ENCODE results near the gene BLMH.
A peak's percentile ranks its signal among the peaks of the same experiment; 100 is the strongest.

Gene BLMH

DNA sequence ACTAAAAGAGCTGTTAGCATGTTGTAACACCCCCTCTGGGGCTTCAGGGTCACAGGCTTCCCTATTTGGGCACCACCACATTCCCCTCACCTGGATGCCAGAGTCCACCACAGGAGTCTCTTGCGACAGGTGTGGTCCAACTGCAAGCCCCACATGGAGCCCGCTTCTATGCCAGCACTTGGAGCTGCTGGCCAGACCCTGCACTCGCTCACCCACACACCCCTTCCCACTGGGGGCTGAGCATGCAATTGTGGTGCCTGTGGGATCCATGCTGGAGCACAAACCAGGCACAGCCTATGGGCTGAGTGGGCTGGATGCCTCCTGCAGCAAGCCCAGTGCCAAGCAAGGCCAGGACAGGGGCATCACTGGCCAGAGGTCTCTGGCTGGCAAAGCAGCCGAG is 6.0 kb upstream of the BLMH start:
- in situ Hi-C loops (cut with HindIII; ENCODE audit: low pct_unique_long_range_greater_than_20kb, low sequenced_read_pairs), result no loop called here
- DNase-seq (ENCODE audit: low read depth in 1 of 2, low spot score in 1 of 2), result no peak
- no peak for TF ChIP-seq JUND (IDR thresholded peaks at IDR 0.05; ENCODE audit: low read depth)

- in situ Hi-C loops (cut with HindIII; ENCODE audit: low pct_unique_long_range_greater_than_20kb, low sequenced_read_pairs), result no loop called here
- TF ChIP-seq JUND (IDR thresholded peaks at IDR 0.05; ENCODE audit: low read depth), result no peak
- no peak for DNase-seq (ENCODE audit: low read depth in 1 of 2, low spot score in 1 of 2)
These were observed 4.8 kb upstream of the BLMH start for GRCh38 chr17:30296499-30297080.

DNA sequence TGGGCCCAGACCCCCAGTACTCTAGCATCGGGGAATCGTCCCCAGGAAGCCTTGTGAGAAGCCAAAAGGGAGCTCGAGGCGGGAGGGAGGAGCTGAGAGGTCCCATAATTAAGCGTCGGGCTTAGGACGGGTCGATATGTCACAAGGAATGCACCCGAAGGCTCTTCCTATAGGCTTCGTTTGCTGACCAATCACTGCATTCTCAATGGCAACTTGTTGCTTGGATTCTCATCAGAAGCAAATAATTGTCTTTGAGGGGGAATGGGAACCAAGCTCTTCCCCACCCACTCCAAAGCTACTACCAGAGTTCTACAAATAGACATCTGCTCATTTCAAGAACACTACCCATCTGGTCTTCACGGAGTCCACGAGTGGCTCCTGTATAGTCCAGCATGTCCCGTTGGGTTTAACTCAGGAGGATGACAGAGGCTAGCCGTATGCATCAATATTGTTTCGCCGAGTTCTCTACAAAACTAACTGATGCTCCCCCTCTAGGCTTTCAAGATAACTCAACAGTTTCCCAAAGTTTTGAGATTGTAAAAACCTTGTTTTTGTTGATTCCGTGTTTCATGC is 628 bp upstream of the BLMH start:
- no peak for TF ChIP-seq JUND (IDR thresholded peaks at IDR 0.05; ENCODE audit: low read depth)
- in situ Hi-C loops (cut with HindIII; ENCODE audit: low pct_unique_long_range_greater_than_20kb, low sequenced_read_pairs), result no loop called here
- DNase-seq (ENCODE audit: low read depth in 1 of 2, low spot score in 1 of 2), result peak; percentile 64 to 67

DNA sequence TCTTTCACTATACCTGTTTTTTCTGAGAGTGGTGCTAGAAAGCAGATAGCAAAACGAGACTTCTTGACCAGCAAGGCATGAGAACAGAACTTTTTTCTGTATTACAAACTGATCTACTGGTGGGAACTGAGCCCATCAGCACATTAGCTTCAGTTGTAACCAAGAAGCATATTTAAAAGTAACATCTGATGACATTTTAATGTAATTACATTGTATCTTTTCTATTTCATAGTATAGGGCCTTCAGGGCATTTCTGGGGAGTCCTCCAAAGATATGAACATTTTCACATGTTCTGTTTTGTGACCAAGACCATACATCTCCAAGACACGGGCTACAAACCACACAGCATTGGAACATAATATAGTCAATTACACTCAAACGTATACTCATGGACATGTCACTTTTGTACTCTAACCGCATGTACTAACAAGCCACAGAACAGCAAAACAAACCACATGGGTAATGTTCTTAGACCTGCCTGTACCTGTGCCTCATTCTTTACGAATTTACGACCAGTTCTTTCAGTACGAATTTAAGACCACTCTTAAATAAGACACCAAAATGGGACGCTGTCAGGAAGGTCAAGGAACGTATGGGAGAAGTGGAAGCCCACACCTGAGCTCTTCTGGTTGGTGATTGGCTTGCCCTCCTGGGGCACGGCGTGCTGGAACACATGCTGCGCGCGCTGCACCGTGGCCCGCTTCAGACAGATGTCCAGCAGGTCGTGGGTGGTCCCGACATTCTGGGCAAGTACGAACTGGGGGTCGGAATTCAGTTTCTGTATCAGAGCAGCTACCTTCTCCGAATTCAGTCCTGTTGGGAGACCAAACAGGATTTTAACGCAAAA is 825 bp downstream of the BLMH start:
- peak; percentile 56 to 73 for DNase-seq (ENCODE audit: low read depth in 1 of 2, low spot score in 1 of 2)
- in situ Hi-C loops (cut with HindIII; ENCODE audit: low pct_unique_long_range_greater_than_20kb, low sequenced_read_pairs), result no loop called here
- no peak for TF ChIP-seq JUND (IDR thresholded peaks at IDR 0.05; ENCODE audit: low read depth)

GRCh38 chr17:30290077-30290476 is 1.7 kb downstream of the BLMH start:
- no peak for DNase-seq (ENCODE audit: low read depth in 1 of 2, low spot score in 1 of 2)
- in situ Hi-C loops (cut with HindIII; ENCODE audit: low pct_unique_long_range_greater_than_20kb, low sequenced_read_pairs), result no loop called here
- no peak for TF ChIP-seq JUND (IDR thresholded peaks at IDR 0.05; ENCODE audit: low read depth)

DNA sequence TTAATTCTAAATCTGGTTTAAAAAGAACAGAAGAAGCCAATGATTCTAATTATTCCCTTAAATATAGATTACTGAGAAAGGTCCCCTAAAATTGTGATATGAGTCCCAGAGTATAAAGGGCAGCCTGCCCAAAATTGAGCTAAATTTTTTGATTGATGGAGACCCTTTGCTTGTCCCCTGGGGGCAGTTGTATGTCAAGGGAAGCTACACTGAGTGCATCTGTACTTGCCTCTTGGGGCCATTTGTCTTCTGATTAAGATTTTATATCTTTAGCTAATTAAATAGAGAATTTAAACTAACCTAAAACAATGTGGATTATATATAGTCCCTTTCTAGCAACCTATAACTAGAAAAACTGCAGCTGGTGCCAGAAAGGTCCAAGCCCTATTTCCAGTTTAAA is 12.6 kb downstream of the BLMH start:
- DNase-seq (ENCODE audit: low read depth in 1 of 2, low spot score in 1 of 2), result no peak
- no peak for TF ChIP-seq JUND (IDR thresholded peaks at IDR 0.05; ENCODE audit: low read depth)
- in situ Hi-C loops (cut with HindIII; ENCODE audit: low pct_unique_long_range_greater_than_20kb, low sequenced_read_pairs), result no loop called here

DNA sequence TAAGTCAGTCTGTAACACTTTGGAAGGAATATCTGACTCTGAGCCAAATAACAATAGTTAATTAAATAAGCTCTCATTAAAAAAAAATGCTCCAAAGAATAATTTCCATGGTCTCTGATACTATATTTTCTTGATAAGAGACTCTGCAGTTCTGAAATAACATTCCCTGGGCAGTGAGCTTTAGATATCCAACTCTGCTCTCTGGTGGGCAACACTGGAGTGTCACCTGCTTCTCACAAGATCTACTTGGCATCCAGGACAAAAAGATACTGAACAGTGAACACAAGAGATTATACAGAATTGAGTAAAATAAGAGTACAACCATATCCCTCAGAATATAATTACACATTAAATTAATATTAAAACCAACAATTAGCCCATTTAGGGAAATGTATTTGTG is 13.7 kb downstream of the BLMH start:
- peak in 1 of 2 experiments; percentile 55 for DNase-seq (ENCODE audit: low read depth in 1 of 2, low spot score in 1 of 2)
- TF ChIP-seq JUND (IDR thresholded peaks at IDR 0.05; ENCODE audit: low read depth), result no peak
- in situ Hi-C loops (cut with HindIII; ENCODE audit: low pct_unique_long_range_greater_than_20kb, low sequenced_read_pairs), result no loop called here

DNA sequence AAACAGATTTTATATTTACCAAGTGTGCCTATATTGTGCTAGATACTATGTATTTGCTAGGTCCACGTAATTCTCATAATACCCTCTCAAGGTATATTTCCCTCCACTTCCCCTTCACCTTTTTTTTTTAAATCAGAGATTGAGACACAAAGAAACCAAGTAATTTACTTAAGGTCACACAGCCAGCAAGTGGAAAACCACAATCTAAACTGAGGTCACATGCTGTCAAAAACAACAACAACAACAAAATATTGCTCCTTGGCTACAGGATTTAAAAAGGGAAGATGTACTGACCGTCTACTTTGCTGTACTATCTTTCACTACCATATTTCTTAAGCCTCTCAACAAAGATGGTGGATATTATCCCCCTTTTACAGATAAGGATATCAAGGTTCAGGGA is 15.8 kb downstream of the BLMH start:
- no peak for DNase-seq (ENCODE audit: low read depth in 1 of 2, low spot score in 1 of 2)
- in situ Hi-C loops (cut with HindIII; ENCODE audit: low pct_unique_long_range_greater_than_20kb, low sequenced_read_pairs), result no loop called here
- no peak for TF ChIP-seq JUND (IDR thresholded peaks at IDR 0.05; ENCODE audit: low read depth)

DNA sequence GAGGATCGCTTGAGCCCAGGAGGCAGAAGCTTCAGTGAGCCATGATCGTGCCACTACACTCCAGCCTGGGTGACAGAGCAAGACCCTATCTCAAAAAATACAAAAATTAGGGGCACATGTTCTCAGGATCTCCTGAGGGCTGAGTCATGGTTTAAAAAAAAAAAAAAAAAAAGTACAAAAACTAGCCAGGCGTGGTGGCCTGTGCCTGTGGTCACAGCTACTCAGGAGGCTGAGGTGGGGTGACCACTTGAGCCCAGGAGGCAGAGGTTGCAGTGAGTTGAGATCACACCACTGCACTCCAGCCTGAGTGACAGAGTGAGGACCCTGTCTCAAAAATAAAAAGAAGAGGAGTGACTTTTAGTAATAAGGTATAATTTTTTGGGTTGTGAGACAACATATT is 16.9 kb downstream of the BLMH start:
- no peak for TF ChIP-seq JUND (IDR thresholded peaks at IDR 0.05; ENCODE audit: low read depth)
- in situ Hi-C loops (cut with HindIII; ENCODE audit: low pct_unique_long_range_greater_than_20kb, low sequenced_read_pairs), result no loop called here
- DNase-seq (ENCODE audit: low read depth in 1 of 2, low spot score in 1 of 2), result no peak

DNA sequence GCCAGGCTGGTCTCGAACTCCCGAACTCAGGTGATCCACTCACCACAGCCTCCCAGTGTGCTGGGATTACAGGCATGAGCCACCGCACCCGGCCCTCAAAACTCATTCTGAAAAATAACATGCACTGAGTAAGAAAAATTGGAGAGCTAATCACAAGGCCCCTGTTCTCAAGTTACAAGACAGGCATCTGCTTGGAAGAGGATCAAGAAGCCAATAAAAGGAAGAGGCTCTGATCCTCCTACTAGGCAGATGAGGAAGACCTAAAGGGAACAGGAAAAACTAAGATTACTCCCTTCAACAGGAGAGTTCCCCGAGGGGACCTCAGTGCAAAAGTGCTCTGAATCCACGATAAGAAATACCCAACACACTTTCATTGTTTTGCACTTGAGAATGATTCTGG is 18.4 kb downstream of the BLMH start:
- TF ChIP-seq JUND (IDR thresholded peaks at IDR 0.05; ENCODE audit: low read depth), result no peak
- DNase-seq (ENCODE audit: low read depth in 1 of 2, low spot score in 1 of 2), result no peak
- in situ Hi-C loops (cut with HindIII; ENCODE audit: low pct_unique_long_range_greater_than_20kb, low sequenced_read_pairs), result no loop called here

GRCh38 chr17:30271102-30271501 is 20.6 kb downstream of the BLMH start:
- no peak for DNase-seq (ENCODE audit: low read depth in 1 of 2, low spot score in 1 of 2)
- in situ Hi-C loops (cut with HindIII; ENCODE audit: low pct_unique_long_range_greater_than_20kb, low sequenced_read_pairs), result no loop called here
- no peak for TF ChIP-seq JUND (IDR thresholded peaks at IDR 0.05; ENCODE audit: low read depth)

- in situ Hi-C loops (cut with HindIII; ENCODE audit: low pct_unique_long_range_greater_than_20kb, low sequenced_read_pairs), result no loop called here
- DNase-seq (ENCODE audit: low read depth in 1 of 2, low spot score in 1 of 2), result no peak
- TF ChIP-seq JUND (IDR thresholded peaks at IDR 0.05; ENCODE audit: low read depth), result no peak
These were observed 24.1 kb downstream of the BLMH start for GRCh38 chr17:30267625-30268024.

GRCh38 chr17:30263552-30264333 is 28.0 kb downstream of the BLMH start:
- no peak for TF ChIP-seq JUND (IDR thresholded peaks at IDR 0.05; ENCODE audit: low read depth)
- DNase-seq (ENCODE audit: low read depth in 1 of 2, low spot score in 1 of 2), result no peak
- in situ Hi-C loops (cut with HindIII; ENCODE audit: low pct_unique_long_range_greater_than_20kb, low sequenced_read_pairs), result no loop called here
